NCI-H748 treated with DMSO at 0.1 percent for 48 hours (cell line): ENCODE results near the gene SPIN3.
"Not testable (repeated sequence)": the region's sequence is repeated elsewhere in the genome, so short reads cannot be mapped to it uniquely, and the experiment has no call there.

Source experiments
- DNase-seq: peaks from one replicate; lab custom pipeline; 2025; lab: John Stamatoyannopoulos, UW

The SPIN3 gene

DNA sequence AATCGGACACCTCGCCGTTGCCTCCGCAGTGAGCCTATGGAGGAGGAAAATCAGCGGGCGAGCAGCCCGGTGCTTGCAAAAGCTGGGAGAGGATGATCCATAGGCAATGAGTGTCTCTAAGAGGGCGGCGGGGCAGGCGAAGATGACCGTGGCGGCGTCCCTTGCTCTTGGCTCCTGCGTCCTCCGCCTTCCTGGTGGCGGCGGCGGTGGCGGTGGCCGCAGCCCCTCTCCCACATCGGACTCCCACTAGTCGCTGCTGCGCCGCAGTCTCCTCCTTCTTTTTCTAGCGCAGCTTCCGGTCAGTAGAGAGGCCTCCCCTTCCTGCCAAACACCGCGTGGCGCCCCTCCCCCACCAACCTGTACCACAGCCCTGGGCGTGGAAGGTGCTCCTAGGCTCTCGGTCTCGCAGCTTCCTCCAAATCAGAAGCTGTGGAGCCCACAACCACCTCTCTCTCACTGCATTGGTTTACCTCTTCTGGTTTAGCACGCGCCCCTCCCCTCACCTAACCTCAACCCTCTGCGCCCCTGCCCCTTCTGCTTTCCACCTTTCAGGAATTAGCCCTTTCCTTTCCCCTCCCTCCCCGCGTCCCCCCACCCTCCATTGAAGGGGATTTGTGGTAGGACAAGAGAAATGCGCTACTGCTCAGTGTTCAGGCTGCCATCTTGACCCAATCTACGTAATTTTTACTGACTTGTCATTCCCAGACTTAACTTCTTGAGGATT lies at the start of gene SPIN3:
Gene SPIN3 (minus strand): TSS at position 271 of the 724 bp plus-strand sequence. CDS start 594 bp downstream, outside the sequence.
- DNase-seq, result peak; percentile 67

DNA sequence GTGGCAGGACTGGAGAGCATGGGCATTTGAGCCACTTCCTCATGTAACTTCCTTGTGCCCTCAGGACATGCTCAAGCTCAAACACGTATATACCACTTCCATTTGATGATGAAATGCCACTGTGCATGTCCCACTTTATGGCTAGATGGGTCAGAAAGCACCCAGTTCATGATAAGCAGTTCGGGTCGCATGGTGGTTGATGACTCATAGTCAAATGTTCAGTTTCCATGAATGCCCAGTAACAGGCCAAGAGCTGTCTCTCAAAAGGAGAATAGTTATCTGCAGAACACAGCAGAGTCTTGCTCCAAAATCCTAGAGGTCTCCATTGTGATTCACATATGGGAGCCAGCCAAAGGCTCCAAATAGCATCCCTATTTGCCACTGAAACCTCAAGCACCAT lies 48.9 kb upstream of the SPIN3 start:
- DNase-seq, result no peak

DNA sequence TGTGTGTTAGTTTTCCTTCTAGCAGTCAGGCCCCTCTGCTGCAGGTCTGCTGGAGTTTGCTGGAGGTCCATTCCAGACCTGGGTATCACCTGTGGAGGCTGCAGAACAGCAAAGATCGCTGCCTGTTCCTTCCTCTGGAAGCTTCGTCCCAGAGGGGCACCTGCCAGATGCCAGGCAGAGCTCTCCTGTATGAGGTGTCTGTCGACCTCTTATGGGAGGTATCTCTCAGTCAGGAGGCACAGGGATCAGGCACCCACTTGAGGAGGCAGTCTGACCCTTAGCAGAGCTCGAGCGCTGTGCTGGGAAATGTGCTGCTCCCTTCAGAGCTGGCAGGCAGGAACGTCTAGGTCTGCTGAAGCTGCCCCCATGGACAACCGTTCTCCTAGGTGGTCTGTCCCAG lies 41.9 kb upstream of the SPIN3 start:
- not testable (repeated sequence) for DNase-seq

DNA sequence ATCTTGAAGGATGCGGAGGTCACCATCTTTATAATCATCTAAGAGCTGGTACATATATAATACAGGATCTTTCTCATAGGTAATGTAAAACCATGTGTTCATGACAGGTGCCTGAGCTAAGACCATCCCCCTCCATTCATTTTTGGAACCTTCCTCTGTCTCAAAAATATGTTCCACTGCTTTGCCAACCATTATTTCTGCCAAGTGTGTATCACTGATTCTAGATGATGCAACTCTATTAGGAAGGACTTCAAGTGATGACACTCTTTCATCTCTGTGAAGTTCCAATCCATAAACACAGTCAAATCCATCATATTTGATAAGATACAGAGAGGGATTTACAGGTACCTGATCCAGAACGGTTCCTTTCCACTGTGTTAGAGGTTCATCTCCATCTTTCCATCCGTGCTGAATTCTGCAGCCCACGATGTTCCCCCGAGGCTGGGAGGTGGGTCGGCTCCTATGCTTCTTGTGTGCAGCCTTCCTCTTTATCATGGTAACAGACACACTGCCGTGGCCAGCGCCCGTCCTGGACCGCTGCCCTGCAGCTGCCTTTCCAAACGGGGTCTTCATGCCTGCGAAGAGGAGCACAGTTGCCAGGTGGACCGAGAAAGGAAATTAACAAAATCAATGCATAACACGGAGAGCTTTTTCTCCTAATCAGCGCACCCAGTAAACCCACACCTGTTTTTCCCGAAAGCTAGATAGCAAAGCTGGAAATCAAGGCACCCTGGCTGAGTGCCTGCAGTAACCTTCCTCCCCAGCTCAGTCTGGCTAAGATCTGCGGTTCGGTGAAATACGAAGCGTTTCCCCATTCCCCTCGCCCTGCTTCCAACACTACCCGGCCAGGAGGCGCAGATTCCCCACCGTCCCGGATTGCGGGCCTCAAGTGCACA lies 718 bp downstream of the SPIN3 start:
- DNase-seq, result no peak

DNA sequence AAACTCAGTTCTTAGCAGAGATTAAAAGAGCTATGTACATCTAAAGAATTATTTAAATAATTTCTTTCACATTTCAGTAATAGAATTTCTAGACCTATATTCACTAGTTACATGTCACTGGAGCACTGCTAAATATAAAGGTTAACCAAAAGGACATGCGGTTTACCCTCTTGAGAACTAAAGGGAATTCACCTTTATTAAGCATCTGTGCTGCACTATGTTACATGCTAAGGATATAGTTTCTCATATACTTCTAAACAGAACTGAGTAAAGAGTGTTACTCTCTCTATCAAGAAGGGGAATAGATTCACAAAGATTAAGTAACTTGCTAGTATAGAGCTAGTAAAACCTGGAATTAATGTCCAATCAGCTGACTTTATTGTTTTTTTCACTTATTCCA lies 7.6 kb downstream of the SPIN3 start:
- DNase-seq, result no peak

DNA sequence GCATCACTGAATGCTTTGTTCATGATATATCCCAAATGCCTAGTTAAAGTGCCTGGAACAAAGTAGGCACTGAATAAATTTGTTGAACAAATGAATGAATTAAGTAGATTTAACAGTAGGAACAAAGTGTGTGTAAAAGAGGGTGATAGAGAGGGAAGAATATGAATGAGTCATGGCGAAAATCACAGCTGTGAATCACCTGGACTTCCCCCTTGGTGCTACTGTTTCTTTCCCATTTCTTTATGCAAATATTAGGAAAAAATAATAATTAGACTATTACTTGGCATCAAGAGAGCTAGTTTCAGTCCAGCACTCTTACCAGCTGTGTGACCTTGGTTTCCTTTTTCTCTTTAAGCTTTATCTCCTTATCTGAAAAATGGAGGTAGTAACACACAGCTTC lies 9.2 kb downstream of the SPIN3 start:
- DNase-seq, result no peak

DNA sequence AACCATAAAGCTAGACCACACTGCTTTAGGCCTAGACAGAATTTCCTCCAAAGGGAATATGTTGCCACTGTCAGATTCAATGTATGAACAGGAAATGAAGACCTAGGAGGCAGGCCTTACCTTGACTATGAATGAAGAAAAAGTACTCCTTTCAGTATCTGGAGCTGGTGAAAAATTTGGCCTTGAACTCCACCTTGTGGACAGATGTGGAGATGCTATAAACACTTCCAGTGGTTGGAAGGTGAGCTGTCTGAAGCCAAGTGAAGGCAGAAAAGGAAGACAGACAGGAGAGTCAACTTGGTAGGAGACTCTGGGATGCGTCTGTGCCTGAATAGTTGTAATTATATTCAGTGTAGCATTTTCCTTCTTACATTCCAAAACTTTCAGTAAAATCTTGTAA lies 17.2 kb downstream of the SPIN3 start:
- DNase-seq, result peak; percentile 27

DNA sequence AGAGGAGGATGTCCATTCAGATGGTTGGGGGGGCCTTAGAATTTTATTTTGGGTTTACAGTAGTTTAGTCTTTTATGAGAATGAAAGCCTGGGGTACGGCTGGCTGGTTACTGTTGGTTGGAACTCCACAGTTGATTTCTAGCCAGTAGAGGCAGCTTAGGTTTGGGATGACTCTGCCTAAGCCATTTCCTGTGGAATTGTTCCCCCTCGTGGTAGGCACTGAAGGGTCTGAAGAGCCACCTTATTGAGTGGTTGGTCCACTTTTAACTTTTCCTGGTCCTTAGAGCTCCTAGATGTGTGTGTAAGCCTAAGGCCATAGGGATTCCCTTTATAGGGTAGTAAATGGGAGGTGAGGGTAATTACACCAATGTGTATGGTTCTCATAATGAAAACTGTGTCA lies 19.7 kb downstream of the SPIN3 start:
- DNase-seq, result no peak

DNA sequence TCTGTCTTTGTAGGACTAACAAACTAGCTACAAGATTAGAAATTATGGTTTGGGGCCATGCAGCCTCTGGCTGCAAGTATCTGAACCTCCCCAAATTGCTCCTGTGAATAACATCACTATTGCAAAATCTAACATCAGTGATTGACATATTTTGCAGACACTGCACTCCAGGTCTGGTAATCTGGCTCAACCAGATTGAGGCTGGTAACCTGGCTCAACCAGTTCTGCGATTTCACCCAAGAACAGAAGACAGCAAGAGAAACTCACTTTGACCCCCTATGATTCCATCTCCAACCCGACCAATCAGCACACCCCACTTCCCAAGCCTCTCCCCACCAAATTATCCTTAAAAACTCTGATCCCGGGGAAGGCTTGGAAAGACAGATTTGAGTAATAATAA lies 20.9 kb downstream of the SPIN3 start:
- DNase-seq, result no peak

DNA sequence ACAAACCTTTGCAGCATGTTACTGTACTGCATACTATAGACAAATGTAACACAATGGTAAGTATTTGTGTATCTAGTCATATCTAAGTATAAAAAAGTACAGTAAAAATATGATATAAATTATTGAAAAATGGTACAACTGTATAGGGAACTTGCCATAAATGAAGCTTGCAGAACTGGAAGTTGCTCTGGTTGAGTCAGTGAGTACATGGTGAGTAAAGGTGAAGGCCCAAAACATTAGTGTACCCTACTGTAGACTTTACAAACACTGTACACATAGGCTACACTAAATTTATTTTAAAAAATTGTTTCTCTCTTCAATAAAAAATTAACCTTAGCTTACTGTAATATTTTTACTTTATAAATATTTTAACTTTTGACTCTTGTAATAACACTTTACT lies 25.8 kb downstream of the SPIN3 start:
- no peak for DNase-seq

DNA sequence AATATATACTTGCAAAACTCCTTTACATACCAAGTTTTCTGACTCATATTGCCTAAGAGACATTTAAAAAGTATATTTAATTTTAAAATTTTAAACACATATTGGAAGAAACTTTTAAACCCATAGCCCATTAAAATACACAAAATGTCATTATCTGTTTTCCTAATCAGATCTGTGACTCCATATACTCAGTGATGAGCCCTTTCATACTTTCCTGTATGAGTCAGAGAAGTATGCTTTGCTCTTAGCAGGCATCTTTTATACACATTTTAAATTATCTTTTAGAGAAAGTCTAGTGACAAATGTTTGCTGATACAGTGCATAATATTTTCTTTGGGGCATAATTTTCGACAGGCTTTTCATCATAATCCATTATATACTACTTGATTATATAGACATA lies 26.4 kb downstream of the SPIN3 start:
- DNase-seq, result no peak

DNA sequence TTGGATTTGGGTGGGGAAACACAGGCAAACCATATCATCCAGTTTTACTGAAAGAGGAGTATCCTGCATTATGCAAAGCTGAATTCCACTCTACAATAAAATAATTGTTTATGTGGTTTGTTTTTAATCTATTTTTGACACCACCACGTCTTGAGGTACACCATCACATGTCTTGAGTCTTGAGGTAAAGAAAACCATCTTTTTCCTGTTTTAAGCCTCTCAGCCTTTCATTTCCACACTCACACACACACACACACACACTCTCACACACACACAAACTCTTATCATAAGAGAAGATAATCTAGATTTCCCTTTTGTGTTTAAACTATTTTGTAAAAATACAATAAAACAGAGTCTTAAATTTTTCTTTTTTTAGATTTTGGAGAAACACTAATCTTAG lies 32.0 kb downstream of the SPIN3 start:
- no peak for DNase-seq

DNA sequence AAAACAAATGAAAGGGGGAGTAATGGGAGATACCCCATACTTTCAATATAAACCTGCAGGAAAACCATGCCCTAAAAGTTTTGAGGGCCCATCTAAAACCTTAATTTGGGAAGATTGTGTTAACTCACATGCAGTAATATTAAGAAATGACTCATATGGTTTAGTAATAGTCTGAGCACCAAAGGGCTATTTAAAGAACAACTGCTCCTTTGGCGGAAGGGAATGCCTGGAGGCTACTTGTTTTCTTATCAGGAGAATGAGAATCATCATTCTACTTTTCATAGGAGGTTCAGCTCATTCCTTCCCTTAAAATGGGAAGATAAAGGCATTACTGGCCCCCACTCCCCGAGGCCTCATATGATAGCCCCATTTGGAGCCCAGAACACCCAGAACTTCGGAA lies 47.6 kb downstream of the SPIN3 start:
- DNase-seq, result no peak

DNA sequence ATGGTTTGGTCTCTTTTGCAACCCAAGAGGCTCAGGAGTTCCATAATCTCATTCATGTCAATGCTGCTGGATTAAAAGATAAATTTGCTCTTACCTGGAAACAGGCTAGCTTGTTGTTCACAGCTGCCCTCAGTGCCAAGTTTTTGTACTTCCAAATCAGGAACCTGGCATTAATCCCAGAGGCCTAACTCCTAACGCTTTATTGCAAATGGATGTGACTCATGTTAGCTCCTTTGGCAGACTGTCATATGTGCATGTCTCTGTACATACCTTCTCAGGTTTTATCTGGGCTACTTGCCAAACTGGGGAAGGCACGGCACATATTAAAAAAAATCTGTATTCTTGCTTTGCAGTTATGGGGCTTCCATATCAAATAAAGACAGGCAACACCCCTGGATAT lies 49.1 kb downstream of the SPIN3 start:
- DNase-seq, result not testable (repeated sequence)

DNA sequence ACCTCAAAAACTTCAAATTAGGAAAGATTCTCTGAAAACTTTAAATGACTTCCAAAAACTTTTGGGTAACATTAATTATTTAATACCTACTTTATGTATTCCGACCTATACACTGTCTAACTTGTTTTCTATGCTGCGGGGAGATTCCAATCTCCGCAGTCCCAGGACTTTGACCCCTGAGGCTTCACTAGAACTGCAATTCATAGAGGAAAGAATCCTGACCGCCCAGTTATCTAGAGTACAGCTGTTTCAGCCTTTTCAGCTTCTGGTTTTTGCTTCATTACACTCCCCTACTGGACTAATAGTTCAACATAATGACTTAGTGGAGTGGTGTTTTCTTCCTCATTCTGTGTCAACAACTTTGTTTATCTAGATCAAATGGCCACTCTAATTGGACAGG lies 50.1 kb downstream of the SPIN3 start:
- not testable (repeated sequence) for DNase-seq

DNA sequence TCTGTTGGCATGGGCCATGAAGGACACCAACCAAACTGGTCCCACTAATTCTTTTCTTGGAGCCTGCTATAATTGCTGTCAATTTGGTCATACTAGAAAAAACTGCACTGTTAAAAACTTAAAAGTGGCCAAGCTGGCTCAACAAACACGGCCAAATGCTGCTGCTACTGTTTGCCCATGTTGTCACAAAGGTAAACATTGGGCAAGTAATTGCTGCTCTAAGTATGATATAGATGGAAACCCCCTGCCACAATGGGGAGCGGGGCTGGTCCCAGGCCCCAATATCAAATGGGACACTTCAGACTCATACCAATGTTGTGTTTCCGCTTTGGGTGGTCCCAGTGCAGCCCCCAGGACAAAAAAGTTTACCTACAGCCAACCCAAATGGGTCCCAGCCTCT lies 52.1 kb downstream of the SPIN3 start:
- DNase-seq, result no peak
